ENCODE data around the gene CALN1. TPM values are rescaled to one million over a fixed set of nuclear protein-coding genes. Genes with fewer than 3 reads are reported as not detected.

The CALN1 gene
- total and polyA plus RNA-seq, 2 of the 8 experiments (the other 6 are each of a cell fraction or from before 2014, with no cell fraction given): 6.4 to 15.2 TPM

DNA sequence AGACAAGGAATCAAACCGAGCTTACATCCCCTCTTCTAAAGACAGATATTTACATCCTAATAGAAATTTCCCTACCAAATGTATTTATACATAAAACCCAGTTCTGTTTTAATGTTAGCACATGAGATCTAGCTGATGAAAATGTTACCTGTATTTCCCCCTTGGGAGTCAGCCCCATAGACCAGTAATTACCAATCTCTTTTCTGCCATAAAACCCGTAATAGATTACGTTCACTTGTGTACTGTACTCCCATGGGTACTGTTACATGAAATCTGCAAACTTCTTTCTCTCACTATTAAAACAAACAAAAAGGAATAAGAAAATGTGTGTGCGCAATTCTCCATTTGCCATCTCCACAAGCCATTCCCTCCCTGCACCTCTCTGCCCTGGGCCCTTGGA is 450.9 kb downstream of the CALN1 start:
- H3K27ac ChIP-seq (ENCODE audit: low read depth, low read length): no peak overlapping the region
- no peak overlapping the region for H2BK5ac ChIP-seq (ENCODE audit: low read depth, low read length)
- H3K36me3 ChIP-seq (ENCODE audit: control insufficient read depth in 2 of 4, insufficient read depth in 4 of 4, low read length in 3 of 4): no peaks in the 10 kb centered on the region; a peak in 1 of 8 replicates
- H3K23ac ChIP-seq (ENCODE audit: insufficient read length): no peak overlapping the region
- no peak overlapping the region for H3K4me2 ChIP-seq (ENCODE audit: insufficient read depth in 1 of 2, low read depth in 2 of 2, low read length in 2 of 2)
- no peaks in the 10 kb centered on the region for H3K27me3 ChIP-seq (replicated peaks in 1 of 4; ENCODE audit: control insufficient read depth in 3 of 4, extremely low read depth in 1 of 4, insufficient read depth in 3 of 4, low read length in 3 of 4)
- no peaks in the 10 kb centered on the region for H3K4me1 ChIP-seq (replicated peaks in 1 of 4; ENCODE audit: control insufficient read depth in 3 of 4, insufficient read depth in 4 of 4, low read length in 3 of 4)
- H4K20me1 ChIP-seq (replicated peaks in 1 of 2; ENCODE audit: control insufficient read depth in 1 of 2, insufficient read depth in 2 of 2, low read length in 2 of 2): no peaks in the 10 kb centered on the region
- H2BK20ac ChIP-seq (ENCODE audit: low read length): no peak overlapping the region
- H2AFZ ChIP-seq (ENCODE audit: low read length): no peak overlapping the region
- no peak overlapping the region for H3K18ac ChIP-seq (ENCODE audit: extremely low read depth, low read length)
- no peaks in the 10 kb centered on the region; the same call in 1 of the 2 replicates for H3K23me2 ChIP-seq (ENCODE audit: low read depth, low read length)
- H3K4me3 ChIP-seq (ENCODE audit: extremely low read depth in 1 of 4, insufficient read depth in 2 of 4, low read depth in 3 of 4, low read length in 4 of 4): no peak overlapping the region
- no peak overlapping the region for H3K14ac ChIP-seq (ENCODE audit: insufficient read length)
- H2BK12ac ChIP-seq (ENCODE audit: low read depth, low read length): no peak overlapping the region
- H2BK120ac ChIP-seq (replicated peaks; ENCODE audit: low read depth, low read length): no peak overlapping the region
- H4K8ac ChIP-seq (ENCODE audit: extremely low read depth, insufficient read depth, low read length): no peak overlapping the region
- H2AK5ac ChIP-seq (ENCODE audit: low read depth, low read length): no peak overlapping the region
- H4K5ac ChIP-seq (ENCODE audit: insufficient read length, low read depth, low read length): no peak overlapping the region
- H3K9me3 ChIP-seq (ENCODE audit: insufficient read depth in 2 of 2, low read depth in 1 of 2, low read length in 1 of 2): no peaks in the 10 kb centered on the region
- ChIA-PET POLR2A (ENCODE audit: partially characterized antibody) (no interaction called here), CTCF (ENCODE audit: partially characterized antibody) (interaction anchor here (1.3 kb wide), 1 partner anchor 9 kb away, joined by 7 read pairs; no protein-coding TSS in a partner anchor)
- H3K79me2 ChIP-seq (ENCODE audit: control insufficient read depth in 1 of 2, insufficient read depth in 2 of 2, low read length in 2 of 2): no peaks in the 10 kb centered on the region
- H3K4ac ChIP-seq (replicated peaks; ENCODE audit: insufficient read length, low read depth, low read length): no peak overlapping the region
- no peak overlapping the region for H2BK15ac ChIP-seq (ENCODE audit: low read length)
- no peak overlapping the region for H3K9ac ChIP-seq (replicated peaks in 1 of 4; ENCODE audit: extremely low read depth in 1 of 4, low read depth in 3 of 4, low read length in 3 of 4)
- no peaks in the 10 kb centered on the region for H3K79me1 ChIP-seq (ENCODE audit: low read depth, low read length)
- H4K91ac ChIP-seq (replicated peaks; ENCODE audit: insufficient read length, low read length): no peak overlapping the region
- H3K56ac ChIP-seq (replicated peaks; ENCODE audit: insufficient read length, low read depth, low read length): no peak overlapping the region
- DNase-seq (ENCODE audit: low read depth in 1 of 2, low spot score in 2 of 2) (no peak), FAIRE-seq (no peak)
- WGBS, 2 experiments (ENCODE audit: extremely low coverage in 1 of 2, insufficient coverage in 1 of 2, insufficient read length in 1 of 2, insufficient replicate concordance in 2 of 2, low coverage in 1 of 2, low lambda C conversion rate in 2 of 2, missing lambda C conversion rate in 1 of 2): 91% methylated on average over 4 of the region's 4 CpGs; no CpG with 5 or more reads in 1 of the 2 experiments
- no peak for TF ChIP-seq FOSL1 (IDR thresholded peaks at IDR 0.05; ENCODE audit: insufficient read depth, low read depth, low read length)

All from H1 (cell line).